ENCODE measurements around the gene EFTUD2. TPM values are rescaled to one million over a fixed set of nuclear protein-coding genes. Genes with fewer than 3 reads are reported as not detected.

Gene EFTUD2
- total RNA-seq, 2 experiments from 2014 or later, result 207 to 208 TPM

GRCh38 chr17:44915862-44916780 lies 16.9 kb upstream of the EFTUD2 start:
- ChIA-PET POLR2A (interaction anchor here (1.4 kb wide), 1 partner anchor 16 kb away, joined by 4 read pairs; a partner anchor contains a TSS), CTCF (no interaction called here)
- ATAC-seq (no peak), DNase-seq (no peak)
- no peaks in the 10 kb centered on the region for H3K9me3 Mint-ChIP-seq
- peaks cover 20% of the 10 kb centered on the region for H3K27me3 Mint-ChIP-seq
- intact Hi-C loops (cut with micrococcal nuclease), result no loop called here
- peaks cover 4% of the 10 kb centered on the region for H3K4me1 Mint-ChIP-seq (ENCODE audit: low read depth)
- H3K27ac Mint-ChIP-seq, result no peak overlapping the region
- no peak for TF ChIP-seq CTCF (IDR thresholded peaks at IDR 0.05)
- H3K4me3 Mint-ChIP-seq, result no peak overlapping the region
- no peaks in the 10 kb centered on the region for H3K36me3 Mint-ChIP-seq (ENCODE audit: low read depth)

GRCh38 chr17:44915321-44915726 lies 16.1 kb upstream of the EFTUD2 start, which contains the start of gene GFAP:
TSS of gene GFAP (minus strand) at chr17:44915500. CDS start at chr17:44915486, 14 bp downstream.
- ATAC-seq (no peak), DNase-seq (no peak)
- ChIA-PET CTCF (no interaction called here), POLR2A (interaction anchor here (1.1 to 1.4 kb wide), 2 partner anchors 15 to 31 kb away, joined by 3 to 4 read pairs; a partner anchor contains a TSS)
- TF ChIP-seq CTCF (IDR thresholded peaks at IDR 0.05), result no peak
- H3K36me3 Mint-ChIP-seq (ENCODE audit: low read depth), result no peaks in the 10 kb centered on the region
- no peaks in the 10 kb centered on the region for H3K9me3 Mint-ChIP-seq
- H3K4me3 Mint-ChIP-seq, result no peak within 1 kb of the TSS
- peaks cover 5% of the 10 kb centered on the region for H3K4me1 Mint-ChIP-seq (ENCODE audit: low read depth)
- intact Hi-C loops (cut with micrococcal nuclease), result no loop called here
- H3K27me3 Mint-ChIP-seq, result peaks cover 25% of the 10 kb centered on the region
- H3K27ac Mint-ChIP-seq, result no peak within 1 kb of the TSS

GRCh38 chr17:44914698-44915271 lies 15.5 kb upstream of the EFTUD2 start:
- no peaks in the 10 kb centered on the region for H3K9me3 Mint-ChIP-seq
- CTCF ChIA-PET, result no interaction called here
- intact Hi-C loops (cut with micrococcal nuclease), result no loop called here

GRCh38 chr17:44914148-44914547 lies 14.9 kb upstream of the EFTUD2 start:
- POLR2A ChIA-PET, result no interaction called here
- H3K27ac Mint-ChIP-seq, result no peak overlapping the region
- ATAC-seq, result no peak
- intact Hi-C loops (cut with micrococcal nuclease), result no loop called here
- H3K4me1 Mint-ChIP-seq (ENCODE audit: low read depth), result peaks cover 2% of the 10 kb centered on the region
- CTCF ChIA-PET, result interaction anchor here (2.9 to 5.9 kb wide), 2 partner anchors 35 to 106 kb away, joined by 9 to 37 read pairs; no protein-coding TSS in a partner anchor
- H3K36me3 Mint-ChIP-seq (ENCODE audit: low read depth), result no peaks in the 10 kb centered on the region
- no peak for TF ChIP-seq CTCF (IDR thresholded peaks at IDR 0.05)
- H3K4me3 Mint-ChIP-seq, result no peak overlapping the region
- H3K9me3 Mint-ChIP-seq, result no peaks in the 10 kb centered on the region
- no peak for DNase-seq
- peaks cover 22% of the 10 kb centered on the region for H3K27me3 Mint-ChIP-seq

More at GRCh38 chr17:44914698-44915271, 15.5 kb upstream of the EFTUD2 start:
- no peak overlapping the region for H3K4me3 Mint-ChIP-seq
- POLR2A ChIA-PET, result interaction anchor here (1.1 to 1.4 kb wide), 2 partner anchors 15 to 32 kb away, joined by 3 to 4 read pairs; a partner anchor contains a TSS
- peaks cover 22% of the 10 kb centered on the region for H3K27me3 Mint-ChIP-seq
- H3K36me3 Mint-ChIP-seq (ENCODE audit: low read depth), result no peaks in the 10 kb centered on the region
- no peak for ATAC-seq
- no peak for DNase-seq
- H3K27ac Mint-ChIP-seq, result no peak overlapping the region
- TF ChIP-seq CTCF (IDR thresholded peaks at IDR 0.05), result no peak
- H3K4me1 Mint-ChIP-seq (ENCODE audit: low read depth), result peaks cover 2% of the 10 kb centered on the region
